H1 (cell line): Measurements from ENCODE around the gene SPEF1. TPM values are rescaled to one million over a fixed set of nuclear protein-coding genes. Genes with fewer than 3 reads are reported as not detected.
A peak's percentile ranks its signal among the peaks of the same experiment; 100 is the strongest.

Source experiments
- CTCF ChIA-PET: fragments of 300-600 bp; sonication (Branson Sonifier 250); formaldehyde crosslinking; loops from one replicate; lab custom pipeline; 2021; ENCODE audit not compliant: partially characterized antibody; lab: Charles Lee
- POLR2A ChIA-PET: fragments of 300-600 bp; sonication (Branson Sonifier 250); formaldehyde crosslinking; loops from one replicate; lab custom pipeline; 2021; ENCODE audit warnings: inconsistent platforms; ENCODE audit not compliant: partially characterized antibody; lab: Charles Lee
- DNase-seq, 2 experiments: peaks; one replicate each; pipeline versions ENCODE4 v3.0.0 to v3.0.0-alpha.2; 2010 to 2022; ENCODE audit warnings: low spot score in 2 of 2, low read depth in 1 of 2, mixed read lengths in 1 of 2
- FAIRE-seq: peaks from 2 replicates; lab custom pipeline; 2011; peaks lifted over from hg19 to GRCh38; lab: Jason Lieb, UNC
- H2AFZ ChIP-seq: 2 replicates; pipeline ENCODE4 v1.8.1; 2012; ENCODE audit warnings: low read length, inconsistent platforms
- H2AK5ac ChIP-seq: 2 replicates; pipeline ENCODE4 v1.6.1; 2013; ENCODE audit warnings: low read depth, low read length
- H2BK120ac ChIP-seq: replicated peaks from 2 replicates; pipeline ENCODE3; 2013; ENCODE audit warnings: low read depth, low read length, inconsistent platforms
- H2BK12ac ChIP-seq: 2 replicates; pipeline ENCODE4 v1.6.1; 2013; ENCODE audit warnings: low read depth, low read length
- H2BK15ac ChIP-seq: 2 replicates; pipeline ENCODE4 v1.6.1; 2013; ENCODE audit warnings: low read length
- H2BK20ac ChIP-seq: 2 replicates; pipeline ENCODE4 v1.6.1; 2013; ENCODE audit warnings: low read length
- H2BK5ac ChIP-seq: 2 replicates; pipeline ENCODE4 v1.6.1; 2013; ENCODE audit warnings: low read depth, low read length
- H3K14ac ChIP-seq: 2 replicates; pipeline ENCODE4 v1.6.1; 2013; ENCODE audit warnings: inconsistent platforms; ENCODE audit not compliant: insufficient read length
- H3K18ac ChIP-seq: 2 replicates; pipeline ENCODE4 v1.6.1; 2013; ENCODE audit warnings: low read length; ENCODE audit errors: extremely low read depth
- H3K23ac ChIP-seq: 2 replicates; pipeline ENCODE4 v1.6.1; 2013; ENCODE audit warnings: inconsistent platforms; ENCODE audit not compliant: insufficient read length
- H3K23me2 ChIP-seq: 2 replicates; pipeline ENCODE4 v1.6.1; 2013; ENCODE audit warnings: low read depth, low read length
- H3K27ac ChIP-seq: 2 replicates; pipeline ENCODE4 v1.6.1; 2011; ENCODE audit warnings: low read depth, low read length, inconsistent platforms
- H3K27me3 ChIP-seq, 4 experiments: replicated peaks in 1 of 4; 1 replicate in 1 of 4; 2 replicates in 3 of 4; pipeline versions ENCODE4 v1.6.1 to v1.8.1; 2011 to 2013; ENCODE audit warnings: low read length in 3 of 4, mild to moderate bottlenecking in 3 of 4, inconsistent platforms in 2 of 4, mixed read lengths in 2 of 4, moderate library complexity in 1 of 4; ENCODE audit not compliant: control insufficient read depth in 3 of 4, insufficient read depth in 3 of 4; ENCODE audit errors: extremely low read depth in 1 of 4
- H3K36me3 ChIP-seq, 4 experiments: 2 replicates each; pipeline versions ENCODE4 v1.6.1 to v1.8.1; 2011 to 2013; ENCODE audit warnings: mild to moderate bottlenecking in 4 of 4, low read length in 3 of 4, moderate library complexity in 2 of 4, control low read depth in 1 of 4, inconsistent platforms in 1 of 4; ENCODE audit not compliant: insufficient read depth in 4 of 4, control insufficient read depth in 2 of 4
- H3K4ac ChIP-seq: replicated peaks from 2 replicates; pipeline ENCODE3; 2013; ENCODE audit warnings: low read length, low read depth, mixed read lengths, inconsistent platforms; ENCODE audit not compliant: insufficient read length
- H3K4me1 ChIP-seq, 4 experiments: replicated peaks in 1 of 4; 1 replicate in 1 of 4; 2 replicates in 3 of 4; pipeline versions ENCODE4 v1.6.1 to v1.8.1; 2011 to 2013; ENCODE audit warnings: low read length in 3 of 4, inconsistent platforms in 2 of 4, mixed read lengths in 1 of 4; ENCODE audit not compliant: insufficient read depth in 4 of 4, control insufficient read depth in 3 of 4
- H3K4me2 ChIP-seq, 2 experiments: 2 replicates each; pipeline versions ENCODE4 v1.6.1 to v1.8.1; 2011 to 2013; ENCODE audit warnings: low read depth in 2 of 2, low read length in 2 of 2, control low read depth in 1 of 2, inconsistent platforms in 1 of 2, mild to moderate bottlenecking in 1 of 2; ENCODE audit not compliant: insufficient read depth in 1 of 2
- H3K4me3 ChIP-seq, 4 experiments: fragments of 200-600, 300-600 bp in 1 of 4; sonication (generic), shearing (Covaris generic), sonication (Bioruptor Twin) in 1 of 4; 2 replicates each; pipeline versions ENCODE4 v1.5.1 to v1.8.1; 2011 to 2016; ENCODE audit warnings: low read length in 4 of 4, low read depth in 3 of 4, control low read depth in 2 of 4, inconsistent platforms in 2 of 4, mild to moderate bottlenecking in 2 of 4, mixed read lengths in 1 of 4, moderate library complexity in 1 of 4; ENCODE audit not compliant: insufficient read depth in 2 of 4; ENCODE audit errors: extremely low read depth in 1 of 4
- H3K56ac ChIP-seq: replicated peaks from 2 replicates; pipeline ENCODE3; 2013; ENCODE audit warnings: low read depth, mild to moderate bottlenecking, mixed read lengths, low read length, inconsistent platforms; ENCODE audit not compliant: insufficient read length
- H3K79me1 ChIP-seq: 2 replicates; pipeline ENCODE4 v1.6.1; 2013; ENCODE audit warnings: low read depth, low read length, control low read depth
- H3K79me2 ChIP-seq, 2 experiments: 2 replicates each; pipeline versions ENCODE4 v1.6.1 to v1.8.1; 2012 to 2013; ENCODE audit warnings: low read length in 2 of 2, mild to moderate bottlenecking in 2 of 2, inconsistent platforms in 1 of 2; ENCODE audit not compliant: insufficient read depth in 2 of 2, control insufficient read depth in 1 of 2
- H3K9ac ChIP-seq, 4 experiments: replicated peaks in 1 of 4; 1 replicate in 1 of 4; 2 replicates in 3 of 4; pipeline versions ENCODE4 v1.6.1 to v1.8.1; 2011 to 2013; ENCODE audit warnings: low read depth in 3 of 4, low read length in 3 of 4, control low read depth in 2 of 4, mild to moderate bottlenecking in 2 of 4, moderate library complexity in 2 of 4, inconsistent platforms in 1 of 4; ENCODE audit errors: extremely low read depth in 1 of 4
- H3K9me3 ChIP-seq, 2 experiments: 2 replicates each; pipeline versions ENCODE4 v1.6.1 to v1.8.1; 2012 to 2013; ENCODE audit warnings: mild to moderate bottlenecking in 2 of 2, moderate library complexity in 2 of 2, control low read depth in 1 of 2, inconsistent platforms in 1 of 2, low read depth in 1 of 2, low read length in 1 of 2, mixed read lengths in 1 of 2; ENCODE audit not compliant: insufficient read depth in 2 of 2
- H4K20me1 ChIP-seq, 2 experiments: replicated peaks in 1 of 2; 2 replicates each; pipeline versions ENCODE3 to v1.8.1; 2011 to 2013; ENCODE audit warnings: inconsistent platforms in 2 of 2, low read length in 2 of 2, mild to moderate bottlenecking in 1 of 2; ENCODE audit not compliant: insufficient read depth in 2 of 2, control insufficient read depth in 1 of 2
- H4K5ac ChIP-seq: 2 replicates; pipeline ENCODE4 v1.6.1; 2013; ENCODE audit warnings: low read length, low read depth, mixed read lengths, inconsistent platforms; ENCODE audit not compliant: insufficient read length
- H4K8ac ChIP-seq: 2 replicates; pipeline ENCODE4 v1.8.0; 2013; ENCODE audit warnings: mild to moderate bottlenecking, moderate library complexity, low read length, inconsistent platforms; ENCODE audit not compliant: insufficient read depth; ENCODE audit errors: extremely low read depth
- H4K91ac ChIP-seq: replicated peaks from 2 replicates; pipeline ENCODE3; 2013; ENCODE audit warnings: low read length, mixed read lengths, inconsistent platforms; ENCODE audit not compliant: insufficient read length
- ASH2L ChIP-seq: fragments of 200-600, 300-600 bp; sonication (generic); IDR thresholded peaks from one replicate; pipeline ENCODE4 v1.7.1; 2017; ENCODE audit warnings: low read length
- BCL11A ChIP-seq, 2 experiments: IDR thresholded peaks; one replicate each; pipeline ENCODE4 v1.6.1; 2011; ENCODE audit warnings: low read depth in 2 of 2, low read length in 2 of 2, mild to moderate bottlenecking in 2 of 2
- CEBPB ChIP-seq: IDR thresholded peaks from 2 replicates; pipeline ENCODE4 v1.6.1; 2012; ENCODE audit warnings: low read depth, low read length
- EGR1 ChIP-seq: IDR thresholded peaks from 2 replicates; pipeline ENCODE4 v1.6.1; 2011; ENCODE audit warnings: low read depth, low read length, borderline replicate concordance
- JUN ChIP-seq: IDR thresholded peaks from 2 replicates; pipeline ENCODE4 v1.6.1; 2011; ENCODE audit warnings: low read depth, mild to moderate bottlenecking, improper control_type of control experiment, low read length
- POLR2A ChIP-seq, 2 experiments: IDR thresholded peaks; 1 replicate in 1 of 2; 2 replicates in 1 of 2; pipeline ENCODE4 v1.6.1; 2011; ENCODE audit warnings: low read depth in 2 of 2, low read length in 2 of 2, mild to moderate bottlenecking in 2 of 2; ENCODE audit errors: control extremely low read depth in 1 of 2
- SAP30 ChIP-seq: fragments of 300-600 bp; sonication (generic); IDR thresholded peaks from 2 replicates; pipeline ENCODE4 v1.7.1; 2012; ENCODE audit warnings: low read length, moderate library complexity, mild to moderate bottlenecking, inconsistent platforms; ENCODE audit not compliant: insufficient read depth, insufficient replicate concordance
- SIN3A ChIP-seq, 2 experiments: IDR thresholded peaks in 1 of 2; conservative IDR thresholded peaks in 1 of 2; 2 replicates each; pipeline ENCODE4 v1.6.1; 2011 to 2012; ENCODE audit warnings: low read length in 2 of 2, improper control_type of control experiment in 1 of 2, low read depth in 1 of 2, mild to moderate bottlenecking in 1 of 2
- SIRT6 ChIP-seq: IDR thresholded peaks from one replicate; pipeline ENCODE4 v1.7.1; 2012; ENCODE audit warnings: low read length, inconsistent platforms
- SP1 ChIP-seq: IDR thresholded peaks from 2 replicates; pipeline ENCODE4 v1.6.1; 2011; ENCODE audit warnings: low read depth, low read length
- ZNF274 ChIP-seq: IDR thresholded peaks from 2 replicates; pipeline ENCODE4 v1.7.0; 2012; ENCODE audit warnings: low read length, borderline replicate concordance; ENCODE audit errors: extremely low read depth
- WGBS, 2 experiments: shearing (Covaris generic) in 1 of 2; methylation state at CpG; one replicate each; pipeline versions ENCODE4 v1.1.6 to v1.1.7; 2013 to 2015; ENCODE audit warnings: low lambda C conversion rate in 2 of 2, mixed read lengths in 2 of 2, inconsistent platforms in 1 of 2, low coverage in 1 of 2, missing lambda C conversion rate in 1 of 2; ENCODE audit not compliant: insufficient replicate concordance in 2 of 2, insufficient coverage in 1 of 2, insufficient read length in 1 of 2; ENCODE audit errors: extremely low coverage in 1 of 2, missing lambda C conversion rate in 1 of 2; 5-methylcytosine and 5-hydroxymethylcytosine counted together
- polyA plus RNA-seq, 7 experiments: library from polyadenylated mRNA; depleted of rRNA in 3 of 7; stranded (reverse) in 5 of 7; unstranded in 2 of 7; fragments of >200 nt in 5 of 7; fragments of 200-250 nt in 2 of 7; gene quantifications; 1 replicate in 5 of 7; 2 replicates in 1 of 7; 4 replicates in 1 of 7; pipeline versions ENCODE4 v1.2.1 to v1.2.3, GENCODE V29; 2011 to 2013; ENCODE audit warnings: missing spikeins in 2 of 7, mixed read lengths in 2 of 7
- total RNA-seq: library from RNA; stranded (reverse); fragmentation: NEBNext Ultra II Directional; extraction: Animal tissue kit (Norgen Biotek cat#: 25700); gene quantifications from 2 replicates; pipeline ENCODE4 v1.2.1, GENCODE V29; 2021
- TF ChIP-seq, protein P1 (sequence below): IDR thresholded peaks from 2 replicates; pipeline ENCODE4 v1.6.1; 2011; ENCODE audit warnings: low read depth, mild to moderate bottlenecking, low read length; ENCODE audit not compliant: insufficient read depth

Gene SPEF1
- total and polyA plus RNA-seq, 2 of the 8 experiments (the other 6 are each of a cell fraction or from before 2014, with no cell fraction given), result 0.51 to 0.71 TPM

DNA sequence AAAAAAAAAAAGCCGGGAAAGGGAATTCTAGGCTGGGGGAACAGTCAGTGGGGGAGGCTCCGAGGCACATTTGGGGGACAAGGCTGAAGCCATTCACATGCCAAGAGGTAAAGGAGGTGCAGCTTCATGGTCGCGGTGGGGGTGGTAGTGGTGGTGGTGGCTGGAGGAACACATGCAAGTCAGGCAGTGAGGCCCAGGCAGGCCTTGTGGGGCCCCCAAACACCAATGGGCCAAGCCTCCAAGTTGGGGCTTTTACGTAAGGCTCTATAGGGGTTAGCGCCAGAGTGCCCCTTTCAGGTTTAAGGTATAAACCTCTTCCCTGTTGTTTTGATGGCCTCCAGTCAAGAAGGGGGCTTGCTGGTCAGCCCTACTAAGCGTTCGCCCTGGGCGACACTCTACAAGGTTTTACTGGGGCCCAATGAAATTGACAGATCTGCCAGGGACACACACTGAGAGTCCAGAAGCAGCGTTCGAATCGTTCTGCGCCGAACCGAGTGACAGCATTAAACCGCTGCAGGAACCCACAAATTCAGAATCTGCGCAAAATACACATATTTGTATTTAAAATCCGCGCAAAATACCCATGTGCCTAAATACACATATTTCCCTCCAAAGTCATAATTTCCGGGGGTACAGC, 38.3 kb upstream of the SPEF1 start:
- peak overlapping the region; percentile 51 for H4K91ac ChIP-seq
- no peaks in the 10 kb centered on the region for H3K79me1 ChIP-seq
- no peak overlapping the region for H2AFZ ChIP-seq
- peak in 1 of 2 experiments; percentile 49 for DNase-seq
- H3K18ac ChIP-seq, result no peak overlapping the region
- H3K79me2 ChIP-seq, result no peaks in the 10 kb centered on the region
- H3K27ac ChIP-seq, result no peak overlapping the region
- H3K4me2 ChIP-seq, result peak overlapping the region; percentile 25 to 79
- H3K27me3 ChIP-seq, result no peaks in the 10 kb centered on the region
- H3K4me1 ChIP-seq, result peaks cover 0 to 13% (median 5%) of the 10 kb centered on the region in 4 experiments; a peak in 4 of 7 replicates
- H3K9ac ChIP-seq, result no peak overlapping the region; a peak in 1 of 7 replicates
- no peak overlapping the region for H2BK5ac ChIP-seq
- no peak overlapping the region for H2BK120ac ChIP-seq
- H2BK12ac ChIP-seq, result no peak overlapping the region; the same call in 1 of the 2 replicates
- TF ChIP-seq JUN (no peak), BCL11A (IDR thresholded peaks at IDR 0.05; ENCODE audit: low read depth in 2 of 2, low read length in 2 of 2) (no peak), SIRT6 (no peak), SAP30 (no peak), SP1 (no peak), ASH2L (no peak), POLR2A (IDR thresholded peaks at IDR 0.05; ENCODE audit: control extremely low read depth in 1 of 2, low read depth in 2 of 2, low read length in 2 of 2) (no peak), EGR1 (no peak), SIN3A (conservative IDR thresholded peaks at IDR 0.05 in 1 of 2, IDR thresholded peaks at IDR 0.05 in 1 of 2; ENCODE audit: low read depth in 1 of 2, low read length in 2 of 2) (no peak), CEBPB (no peak), ZNF274 (no peak)
- TF ChIP-seq, protein P1, sequence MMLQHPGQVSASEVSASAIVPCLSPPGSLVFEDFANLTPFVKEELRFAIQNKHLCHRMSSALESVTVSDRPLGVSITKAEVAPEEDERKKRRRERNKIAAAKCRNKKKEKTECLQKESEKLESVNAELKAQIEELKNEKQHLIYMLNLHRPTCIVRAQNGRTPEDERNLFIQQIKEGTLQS, result no peak
- H3K4ac ChIP-seq, result no peak overlapping the region
- peaks cover 4% of the 10 kb centered on the region; the same call in 1 of the 2 replicates for H3K23me2 ChIP-seq
- no peak overlapping the region for H3K56ac ChIP-seq
- no peak overlapping the region for H2BK20ac ChIP-seq
- H4K20me1 ChIP-seq, result no peaks in the 10 kb centered on the region
- no peak overlapping the region for H3K23ac ChIP-seq
- H4K8ac ChIP-seq, result no peak overlapping the region; the same call in 1 of the 2 replicates
- WGBS, 2 experiments, result 81% methylated on average over 19 of the region's 20 CpGs; no CpG with 5 or more reads in 1 of the 2 experiments
- no peaks in the 10 kb centered on the region for H3K9me3 ChIP-seq
- ChIA-PET POLR2A (interaction anchor here (1.0 to 4.5 kb wide), 9 partner anchors 13 to 253 kb away, joined by 3 to 29 read pairs (median 4); partner anchors contain the start of gene CENPB), CTCF (interaction anchor here (0.7 to 10.6 kb wide), 20 partner anchors 12 to 271 kb away, joined by 3 to 128 read pairs (median 6); partner anchors contain the start of genes CENPB and SPEF1)
- no peak overlapping the region for H2AK5ac ChIP-seq
- no peak overlapping the region for H4K5ac ChIP-seq
- FAIRE-seq, result no peak
- H2BK15ac ChIP-seq, result no peak overlapping the region
- peak overlapping the region in 3 of 4 experiments; percentile 79 to 96 (median 91); a peak in 7 of 8 replicates for H3K4me3 ChIP-seq
- H3K14ac ChIP-seq, result no peak overlapping the region
- H3K36me3 ChIP-seq, result no peaks in the 10 kb centered on the region
